HG03521 (cell line): ENCODE data around the gene SCAP.

ENCODE experiments used
- ATAC-seq: cut with Tn5 transposase; IDR thresholded peaks from one replicate; pipeline ENCODE4 v1.9.1; 2021; ENCODE audit warnings: mild to moderate bottlenecking, moderate library complexity; ENCODE audit not compliant: unreplicated experiment

SCAP gene

DNA sequence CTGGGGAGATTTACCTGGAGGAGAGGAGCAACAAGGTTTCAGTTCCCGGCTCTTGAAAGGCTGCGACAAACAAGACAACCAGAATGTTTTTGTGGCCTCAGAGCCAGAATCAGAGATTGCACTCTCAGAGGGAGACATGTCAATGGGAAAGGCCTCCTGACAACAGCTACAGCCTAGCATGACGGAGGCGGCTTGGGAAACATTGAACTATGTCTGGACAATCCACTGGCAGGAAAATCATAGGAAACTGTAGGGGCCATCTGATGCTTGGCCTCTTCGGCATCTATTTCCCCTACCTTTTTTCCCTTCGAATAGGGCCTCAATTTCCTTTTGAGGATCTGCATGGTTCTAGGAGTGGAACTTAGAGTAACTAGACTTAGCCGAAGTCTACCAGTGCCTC is 108.1 kb downstream of the SCAP start:
- no peak for ATAC-seq

- no peak for ATAC-seq
Measured at GRCh38 chr3:47366833-47367232, 108.9 kb downstream of the SCAP start.

- ATAC-seq: no peak
Measured at GRCh38 chr3:47365213-47366153, 110.3 kb downstream of the SCAP start.
